WI38 (cell line): ENCODE data around the gene ZNF581.
A peak's percentile ranks its signal among the peaks of the same experiment; 100 is the strongest.

Source experiments
- H3K4me3 ChIP-seq: 2 replicates; pipeline ENCODE4 v1.5.1; 2011; ENCODE audit warnings: low read depth, mild to moderate bottlenecking, control low read depth, low read length
- CTCF ChIP-seq: IDR thresholded peaks from 2 replicates; pipeline ENCODE4 v1.5.1; 2012; ENCODE audit warnings: low read depth, mild to moderate bottlenecking, control low read depth, low read length

ZNF581 gene

DNA sequence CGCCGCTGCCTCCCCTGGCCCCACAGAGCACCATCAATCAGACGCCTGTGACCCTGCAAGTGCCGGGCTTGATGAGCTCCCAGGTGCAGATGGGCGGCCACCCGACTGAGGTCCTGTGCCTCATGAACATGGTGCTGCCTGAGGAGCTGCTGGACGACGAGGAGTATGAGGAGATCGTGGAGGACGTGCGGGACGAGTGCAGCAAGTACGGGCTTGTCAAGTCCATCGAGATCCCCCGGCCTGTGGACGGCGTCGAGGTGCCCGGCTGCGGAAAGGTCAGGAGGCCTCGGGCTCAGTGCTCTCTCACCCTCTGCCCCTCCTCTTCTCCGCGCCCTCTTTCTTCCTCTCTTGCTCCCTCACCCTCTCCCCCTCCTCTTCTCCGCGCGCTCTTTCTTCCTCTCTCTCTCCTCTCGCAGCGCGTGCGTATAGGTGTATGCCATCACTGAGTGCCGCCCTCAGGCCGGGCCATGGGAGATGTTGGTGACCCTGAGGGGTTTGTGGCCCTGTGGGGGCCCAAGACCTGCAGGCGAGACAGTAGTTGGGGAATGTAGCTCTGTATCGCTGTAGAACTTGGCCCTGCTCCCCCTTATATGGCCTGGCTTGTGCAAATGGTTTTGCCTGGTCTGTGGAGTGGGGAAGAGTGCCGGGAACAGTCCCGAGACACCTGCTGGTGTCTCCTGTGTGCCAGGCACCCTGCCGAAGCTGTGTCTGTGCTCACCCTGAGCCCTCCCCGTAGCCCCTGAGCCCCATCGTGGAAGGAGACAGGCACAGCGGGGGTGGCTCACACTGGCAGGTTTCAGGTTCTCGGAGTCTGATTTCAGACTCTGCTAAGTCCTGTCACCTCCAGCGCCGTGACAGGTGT, 26.2 kb downstream of the ZNF581 start:
- no peak overlapping the region for H3K4me3 ChIP-seq
- TF ChIP-seq CTCF, result no peak

DNA sequence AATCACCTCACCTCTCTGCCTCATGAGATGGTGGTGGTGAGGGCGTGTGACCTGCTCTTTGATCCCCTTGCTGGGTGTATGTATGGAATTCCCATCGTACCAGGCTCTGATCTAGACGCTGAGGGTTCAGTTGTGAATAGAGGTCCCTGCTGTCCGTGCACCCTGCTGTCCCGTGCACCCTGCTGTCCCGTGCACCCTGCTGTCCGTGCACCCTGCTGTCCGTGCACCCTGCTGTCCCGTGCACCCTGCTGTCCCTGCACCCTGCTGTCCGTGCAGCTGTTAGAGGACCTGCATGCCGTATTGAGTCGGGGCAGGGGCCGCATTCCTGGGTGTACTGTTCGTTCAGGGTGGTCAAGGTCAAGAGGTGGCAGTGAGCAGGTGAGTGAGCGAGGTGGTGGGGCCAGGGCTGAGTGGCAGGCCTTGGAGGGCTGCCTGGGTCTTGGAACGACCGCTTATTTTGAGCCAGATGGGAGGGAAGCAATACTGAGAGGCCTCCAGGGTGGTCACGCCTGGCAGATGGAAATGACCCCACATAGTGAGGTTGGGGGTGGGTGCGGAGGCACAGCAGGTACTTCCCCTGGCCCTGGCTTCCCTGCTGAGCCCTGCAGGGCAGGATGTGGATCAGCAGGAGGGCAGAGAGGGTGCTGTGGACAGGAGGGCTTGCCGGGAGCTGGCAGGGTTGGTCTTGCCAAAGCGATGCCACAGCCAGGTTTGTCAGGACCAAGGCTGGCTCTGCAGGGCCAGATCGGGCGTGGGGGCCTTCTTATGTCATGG, 27.0 kb downstream of the ZNF581 start:
- TF ChIP-seq CTCF, result no peak
- no peak overlapping the region for H3K4me3 ChIP-seq

GRCh38 chr19:55671054-55671378, 27.6 kb downstream of the ZNF581 start:
- H3K4me3 ChIP-seq, result no peak overlapping the region
- no peak for TF ChIP-seq CTCF

- H3K4me3 ChIP-seq, result no peak overlapping the region
- no peak for TF ChIP-seq CTCF
These were observed 29.0 kb downstream of the ZNF581 start for GRCh38 chr19:55672418-55672817.

DNA sequence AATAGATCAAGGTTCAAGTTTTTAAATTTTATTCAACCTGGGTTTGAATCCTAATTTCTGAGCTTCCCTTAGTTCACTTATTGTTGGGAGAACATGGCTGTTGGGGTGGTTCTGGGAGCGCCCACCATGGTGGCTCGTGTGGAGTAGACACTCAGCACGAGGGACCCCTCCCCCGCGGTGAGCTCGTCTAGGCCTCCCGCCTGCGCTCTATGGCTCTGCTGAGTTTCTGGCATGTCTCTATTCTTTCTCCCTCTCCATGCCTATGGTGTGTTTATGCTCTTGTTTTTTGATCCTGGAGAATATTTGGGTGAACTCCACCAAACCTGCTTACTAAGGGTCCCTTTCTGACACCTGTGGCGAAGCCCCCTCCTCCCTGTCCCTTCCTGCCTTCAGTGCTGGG, 30.0 kb downstream of the ZNF581 start:
- H3K4me3 ChIP-seq, result no peak overlapping the region
- no peak for TF ChIP-seq CTCF

DNA sequence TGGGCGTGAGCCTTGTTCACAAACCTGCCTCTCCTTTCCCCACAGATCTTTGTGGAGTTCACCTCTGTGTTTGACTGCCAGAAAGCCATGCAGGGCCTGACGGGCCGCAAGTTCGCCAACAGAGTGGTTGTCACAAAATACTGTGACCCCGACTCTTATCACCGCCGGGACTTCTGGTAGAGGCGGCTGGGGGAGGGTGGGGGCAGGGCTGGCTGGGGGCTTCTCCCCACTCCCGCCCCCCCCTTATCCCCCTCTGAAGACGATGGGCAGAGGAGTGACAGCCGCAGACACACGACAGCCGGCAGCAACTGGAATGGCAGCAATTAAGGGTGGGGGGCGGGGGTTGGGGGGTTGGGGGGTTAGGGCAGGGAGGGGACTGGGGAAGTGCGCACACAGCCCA, 30.4 kb downstream of the ZNF581 start:
- TF ChIP-seq CTCF, result no peak
- H3K4me3 ChIP-seq, result no peak overlapping the region

DNA sequence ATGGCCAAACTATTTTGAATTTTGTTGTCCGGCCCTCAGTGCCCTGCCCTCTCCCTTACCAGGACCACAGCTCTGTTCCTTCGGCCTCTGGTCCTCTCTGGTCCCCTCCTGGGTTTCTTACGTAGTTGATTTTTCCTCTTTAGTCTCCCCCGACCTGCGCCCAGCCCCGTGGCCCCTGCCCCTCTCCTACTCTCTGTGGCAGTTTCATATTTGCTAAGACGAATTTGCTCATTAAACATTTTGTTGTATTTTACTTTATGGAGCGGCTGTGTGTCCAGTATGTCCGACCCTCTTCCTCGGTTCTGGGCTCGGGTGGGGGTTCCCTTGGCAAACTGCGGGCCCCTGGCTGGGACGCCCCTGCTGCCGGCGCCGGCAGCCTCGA, 31.0 kb downstream of the ZNF581 start:
- TF ChIP-seq CTCF, result no peak
- H3K4me3 ChIP-seq, result peak overlapping the region; percentile 94
